ENCODE data around the gene VEGFB. TPM values are rescaled to one million over a fixed set of nuclear protein-coding genes. Genes with fewer than 3 reads are reported as not detected.

VEGFB gene
- total and polyA plus RNA-seq, 2 of the 8 experiments (the other 6 are each of a cell fraction or from before 2014, with no cell fraction given) = 9.3 to 49.6 TPM

GRCh38 chr11:64219755-64220154 is 14.6 kb upstream of the VEGFB start:
- Histone ChIP-seq H3K4me1 (replicated peaks in 1 of 4; ENCODE audit: control insufficient read depth in 3 of 4, insufficient read depth in 4 of 4, low read length in 3 of 4) (no peaks in the 10 kb centered on the region; a peak in 1 of 7 replicates), H4K5ac (ENCODE audit: insufficient read length, low read depth, low read length) (no peak overlapping the region), H3K18ac (ENCODE audit: extremely low read depth, low read length) (no peak overlapping the region), H2BK12ac (ENCODE audit: low read depth, low read length) (no peak overlapping the region), H3K23me2 (ENCODE audit: low read depth, low read length) (no peaks in the 10 kb centered on the region), H4K91ac (replicated peaks; ENCODE audit: insufficient read length, low read length) (no peak overlapping the region), H3K4me2 (ENCODE audit: insufficient read depth in 1 of 2, low read depth in 2 of 2, low read length in 2 of 2) (no peak overlapping the region), H4K8ac (ENCODE audit: extremely low read depth, insufficient read depth, low read length) (no peak overlapping the region), H3K9me3 (ENCODE audit: insufficient read depth in 2 of 2, low read depth in 1 of 2, low read length in 1 of 2) (no peaks in the 10 kb centered on the region), H3K14ac (ENCODE audit: insufficient read length) (no peak overlapping the region), H3K23ac (ENCODE audit: insufficient read length) (no peak overlapping the region), H3K4ac (replicated peaks; ENCODE audit: insufficient read length, low read depth, low read length) (no peak overlapping the region), H3K79me2 (ENCODE audit: control insufficient read depth in 1 of 2, insufficient read depth in 2 of 2, low read length in 2 of 2) (no peaks in the 10 kb centered on the region), H3K27ac (ENCODE audit: low read depth, low read length) (no peak overlapping the region), H3K9ac (replicated peaks in 1 of 4; ENCODE audit: extremely low read depth in 1 of 4, low read depth in 3 of 4, low read length in 3 of 4) (no peak overlapping the region), H2BK15ac (ENCODE audit: low read length) (no peak overlapping the region), H3K4me3 (ENCODE audit: extremely low read depth in 1 of 4, insufficient read depth in 2 of 4, low read depth in 3 of 4, low read length in 4 of 4) (no peak overlapping the region), H3K79me1 (ENCODE audit: low read depth, low read length) (no peaks in the 10 kb centered on the region), H2BK5ac (ENCODE audit: low read depth, low read length) (no peak overlapping the region), H4K20me1 (replicated peaks in 1 of 2; ENCODE audit: control insufficient read depth in 1 of 2, insufficient read depth in 2 of 2, low read length in 2 of 2) (peaks cover 2 to 13% of the 10 kb centered on the region in 2 experiments), H2AK5ac (ENCODE audit: low read depth, low read length) (no peak overlapping the region), H3K56ac (replicated peaks; ENCODE audit: insufficient read length, low read depth, low read length) (no peak overlapping the region), H2BK20ac (ENCODE audit: low read length) (no peak overlapping the region), H3K36me3 (ENCODE audit: control insufficient read depth in 2 of 4, insufficient read depth in 4 of 4, low read length in 3 of 4) (peaks cover 0 to 9% (median 5%) of the 10 kb centered on the region in 4 experiments; a peak in 5 of 8 replicates), H3K27me3 (replicated peaks in 1 of 4; ENCODE audit: control insufficient read depth in 3 of 4, extremely low read depth in 1 of 4, insufficient read depth in 3 of 4, low read length in 3 of 4) (no peaks in the 10 kb centered on the region), H2AFZ (ENCODE audit: low read length) (no peak overlapping the region), H2BK120ac (replicated peaks; ENCODE audit: low read depth, low read length) (no peak overlapping the region)
- no peak for FAIRE-seq
- CTCF ChIA-PET (ENCODE audit: partially characterized antibody) = interaction anchor here (1.1 to 2.8 kb wide), 6 partner anchors 9 to 56 kb away, joined by 3 to 19 read pairs (median 4); partner anchors contain the start of genes FERMT3 and PLCB3
- 96% methylated on average over 10 of the region's 10 CpGs; no CpG with 5 or more reads in 1 of the 2 experiments for WGBS, 2 experiments (ENCODE audit: extremely low coverage in 1 of 2, insufficient coverage in 1 of 2, insufficient read length in 1 of 2, insufficient replicate concordance in 2 of 2, low coverage in 1 of 2, low lambda C conversion rate in 2 of 2, missing lambda C conversion rate in 1 of 2)
- DNase-seq (ENCODE audit: low read depth in 1 of 2, low spot score in 2 of 2) = no peak
- POLR2A ChIA-PET (ENCODE audit: partially characterized antibody) = interaction anchor here (1.0 to 14.1 kb wide), 9 partner anchors 11 to 50 kb away, joined by 3 to 253 read pairs (median 4); partner anchors contain the start of genes FERMT3, PLCB3, STIP1 and VEGFB
- TF ChIP-seq CEBPB (IDR thresholded peaks at IDR 0.05; ENCODE audit: low read depth, low read length) (no peak), TBP (IDR thresholded peaks at IDR 0.05; ENCODE audit: low read depth, low read length) (no peak), BCL11A (IDR thresholded peaks at IDR 0.05; ENCODE audit: low read depth in 2 of 2, low read length in 2 of 2) (no peak), KDM5A (IDR thresholded peaks at IDR 0.05; ENCODE audit: low read length) (no peak), MAFK (IDR thresholded peaks at IDR 0.05; ENCODE audit: low read depth, low read length) (no peak), RAD21 (IDR thresholded peaks at IDR 0.05 in 1 of 2, conservative IDR thresholded peaks at IDR 0.05 in 1 of 2; ENCODE audit: low read depth in 2 of 2, low read length in 2 of 2) (no peak), BRCA1 (IDR thresholded peaks at IDR 0.05; ENCODE audit: low read depth, low read length) (no peak), EGR1 (IDR thresholded peaks at IDR 0.05; ENCODE audit: borderline replicate concordance, low read depth, low read length) (no peak), TCF12 (IDR thresholded peaks at IDR 0.05; ENCODE audit: low read depth, low read length) (no peak), CTBP2 (IDR thresholded peaks at IDR 0.05; ENCODE audit: borderline replicate concordance, insufficient read depth, insufficient read length, low read length) (no peak), EP300 (IDR thresholded peaks at IDR 0.05; ENCODE audit: borderline replicate concordance in 1 of 2, low read depth in 2 of 2, low read length in 2 of 2) (no peak), SIX5 (IDR thresholded peaks at IDR 0.05; ENCODE audit: low read depth, low read length) (no peak), FOSL1 (IDR thresholded peaks at IDR 0.05; ENCODE audit: insufficient read depth, low read depth, low read length) (no peak)

All from H1 (cell line).